ENCODE data around the gene RAC2.

RAC2 gene

GRCh38 chr22:37277384-37277783 lies 33.3 kb upstream of the RAC2 start:
- TF ChIP-seq EZH2 (optimal IDR thresholded peaks at IDR 0.05; ENCODE audit: low read depth, low read length) (no peak), EZH2phosphoT487 (IDR thresholded peaks at IDR 0.05; ENCODE audit: low read length) (no peak), CTCF (IDR thresholded peaks at IDR 0.05; ENCODE audit: low read length) (no peak)
- DNase-seq: no peak
- 0 out of 2 replicates have a peak, but pooled peaks cover under 1% of the 10 kb centered on the region for H3K27me3 ChIP-seq (replicated peaks; ENCODE audit: insufficient read depth, low read length)
- no peak overlapping the region for H3K4me3 ChIP-seq (ENCODE audit: low read length)
- H3K9me3 ChIP-seq (replicated peaks; ENCODE audit: insufficient read depth, low read length): no peaks in the 10 kb centered on the region
- H3K9ac ChIP-seq (ENCODE audit: low read length): no peak overlapping the region
- H3K4me2 ChIP-seq (ENCODE audit: low read depth, low read length): no peak overlapping the region
- H3K27ac ChIP-seq (ENCODE audit: low read length): no peak overlapping the region
- H2AFZ ChIP-seq (ENCODE audit: low read length): no peak overlapping the region
- H3F3A ChIP-seq (ENCODE audit: insufficient read depth, low read length): no peaks in the 10 kb centered on the region
- H3K79me2 ChIP-seq (ENCODE audit: low read length): peaks cover 4% of the 10 kb centered on the region; the same call in 1 of the 2 replicates
- no peaks in the 10 kb centered on the region for H3K9me2 ChIP-seq (replicated peaks; ENCODE audit: insufficient read depth, low read length)
- no peaks in the 10 kb centered on the region for H3K36me3 ChIP-seq (replicated peaks; ENCODE audit: insufficient read depth, low read length)
- no peaks in the 10 kb centered on the region for H4K20me1 ChIP-seq (ENCODE audit: insufficient read depth, low read length)
- 0 out of 2 replicates have a peak, but pooled peaks cover 7% of the 10 kb centered on the region for H3K4me1 ChIP-seq (ENCODE audit: low read length)

DNA sequence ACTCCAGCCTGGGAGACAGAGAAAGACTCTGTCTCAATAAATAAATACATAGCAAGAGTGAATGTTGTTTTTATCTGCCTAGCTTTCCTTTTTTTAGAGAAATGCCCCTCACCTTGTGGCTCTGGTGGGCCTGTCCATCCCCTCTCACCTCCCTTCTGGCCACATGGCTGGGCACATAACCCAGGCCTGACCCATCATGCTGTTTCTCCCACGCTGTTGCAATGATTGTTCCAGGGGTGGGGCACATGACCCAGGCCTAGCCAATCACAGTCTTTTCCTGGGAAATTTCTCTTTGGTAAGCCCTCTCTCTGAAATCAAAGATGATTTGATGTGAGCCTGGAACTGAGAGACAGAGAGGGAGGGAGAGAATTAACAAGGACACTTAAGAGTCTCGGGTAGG lies 32.7 kb upstream of the RAC2 start:
- Histone ChIP-seq H3F3A (ENCODE audit: insufficient read depth, low read length) (no peaks in the 10 kb centered on the region), H3K4me1 (ENCODE audit: low read length) (0 out of 2 replicates have a peak, but pooled peaks cover 2% of the 10 kb centered on the region), H3K9me3 (replicated peaks; ENCODE audit: insufficient read depth, low read length) (no peaks in the 10 kb centered on the region), H3K9me2 (replicated peaks; ENCODE audit: insufficient read depth, low read length) (no peaks in the 10 kb centered on the region), H3K9ac (ENCODE audit: low read length) (no peak overlapping the region), H2AFZ (ENCODE audit: low read length) (no peak overlapping the region), H3K4me2 (ENCODE audit: low read depth, low read length) (no peak overlapping the region), H3K27ac (ENCODE audit: low read length) (no peak overlapping the region), H3K79me2 (ENCODE audit: low read length) (no peaks in the 10 kb centered on the region), H4K20me1 (ENCODE audit: insufficient read depth, low read length) (no peaks in the 10 kb centered on the region), H3K27me3 (replicated peaks; ENCODE audit: insufficient read depth, low read length) (0 out of 2 replicates have a peak, but pooled peaks cover 5% of the 10 kb centered on the region), H3K4me3 (ENCODE audit: low read length) (no peak overlapping the region), H3K36me3 (replicated peaks; ENCODE audit: insufficient read depth, low read length) (no peaks in the 10 kb centered on the region)
- DNase-seq: no peak
- no peak for TF ChIP-seq EZH2 (optimal IDR thresholded peaks at IDR 0.05; ENCODE audit: low read depth, low read length)
- no peak for TF ChIP-seq EZH2phosphoT487 (IDR thresholded peaks at IDR 0.05; ENCODE audit: low read length)
- TF ChIP-seq CTCF (IDR thresholded peaks at IDR 0.05; ENCODE audit: low read length): no peak

DNA sequence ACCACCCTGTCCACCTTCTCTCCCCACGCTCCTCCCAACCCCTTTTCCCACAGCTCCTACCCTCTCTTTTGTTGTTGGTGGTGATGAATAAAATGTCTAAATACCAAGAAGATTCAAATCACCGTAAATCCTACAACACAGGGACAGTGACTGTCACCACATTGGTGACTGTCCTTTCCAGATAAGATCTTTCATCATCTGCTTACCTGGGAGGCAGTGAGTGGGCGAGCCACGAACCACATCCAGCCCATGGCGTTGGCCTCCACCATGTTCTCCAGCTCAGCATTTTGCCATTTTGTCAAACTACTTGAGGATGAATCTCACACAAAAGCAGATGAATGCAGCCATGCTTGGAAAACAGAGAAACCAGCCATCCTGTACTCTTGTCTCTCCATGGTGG lies 31.6 kb upstream of the RAC2 start:
- DNase-seq: no peak
- H3K9me3 ChIP-seq (replicated peaks; ENCODE audit: insufficient read depth, low read length): no peaks in the 10 kb centered on the region
- H3K9me2 ChIP-seq (replicated peaks; ENCODE audit: insufficient read depth, low read length): no peaks in the 10 kb centered on the region
- H3K4me2 ChIP-seq (ENCODE audit: low read depth, low read length): no peak overlapping the region
- H3K9ac ChIP-seq (ENCODE audit: low read length): no peak overlapping the region
- no peak overlapping the region for H2AFZ ChIP-seq (ENCODE audit: low read length)
- no peaks in the 10 kb centered on the region for H3F3A ChIP-seq (ENCODE audit: insufficient read depth, low read length)
- no peaks in the 10 kb centered on the region for H3K79me2 ChIP-seq (ENCODE audit: low read length)
- H3K27ac ChIP-seq (ENCODE audit: low read length): no peak overlapping the region
- H4K20me1 ChIP-seq (ENCODE audit: insufficient read depth, low read length): no peaks in the 10 kb centered on the region
- TF ChIP-seq EZH2phosphoT487 (IDR thresholded peaks at IDR 0.05; ENCODE audit: low read length) (no peak), CTCF (IDR thresholded peaks at IDR 0.05; ENCODE audit: low read length) (no peak), EZH2 (optimal IDR thresholded peaks at IDR 0.05; ENCODE audit: low read depth, low read length) (no peak)
- H3K36me3 ChIP-seq (replicated peaks; ENCODE audit: insufficient read depth, low read length): no peaks in the 10 kb centered on the region
- no peak overlapping the region for H3K4me3 ChIP-seq (ENCODE audit: low read length)
- H3K27me3 ChIP-seq (replicated peaks; ENCODE audit: insufficient read depth, low read length): 0 out of 2 replicates have a peak, but pooled peaks cover 5% of the 10 kb centered on the region
- H3K4me1 ChIP-seq (ENCODE audit: low read length): no peaks in the 10 kb centered on the region

Data from MM.1S (cell line).